K562 (cell line): Measurements from ENCODE around the gene SPZ1. TPM values are rescaled to one million over a fixed set of nuclear protein-coding genes. Genes with fewer than 3 reads are reported as not detected.

Experiments
- ATAC-seq: fragments of 200-7000 bp; cut with Tn5 transposase; 3 replicates; pipeline ENCODE4 v1.9.1; 2020; ENCODE audit warnings: moderate library complexity
- BruUV-seq: library from RNA; stranded (reverse); fragments of 400-500 nt; replicated peaks from 2 replicates; lab custom pipeline; 2021; lab: Mats Ljungman, UMichigan
- CTCF ChIA-PET: fragments of 300-600 bp; formaldehyde crosslinking; extraction: SDS; loops from one replicate; lab custom pipeline; 2021; ENCODE audit warnings: low intra/inter-chr PET ratio; lab: Yijun Ruan, JAX
- POLR2A ChIA-PET: fragments of 300-600, 350-650 bp; sonication (Branson Sonifier 250); formaldehyde crosslinking; extraction: SDS; loops from one replicate; lab custom pipeline; 2021; ENCODE audit warnings: antibody characterized with exemption, inconsistent platforms; lab: Yijun Ruan, JAX
- DNase-seq, 4 experiments: peaks; one replicate each; pipeline versions ENCODE4 v3.0.0 to v3.0.0-alpha.2; 2011 to 2018; ENCODE audit warnings: low spot score in 3 of 4, mixed read lengths in 3 of 4; ENCODE audit errors: extremely low read depth in 1 of 4
- FAIRE-seq: peaks from 2 replicates; lab custom pipeline; 2011; peaks lifted over from hg19 to GRCh38; lab: Jason Lieb, UNC
- H2AFZ ChIP-seq: 2 replicates; pipeline ENCODE4 v1.6.0; 2011; ENCODE audit warnings: low read depth, low read length, control low read depth, inconsistent platforms
- H3K27ac ChIP-seq: fragments of 200-600 bp; 3 replicates; pipeline ENCODE4 v1.8.0; 2011; ENCODE audit warnings: low read depth, mild to moderate bottlenecking, control low read depth, inconsistent platforms, low read length, moderate library complexity, mixed read lengths; ENCODE audit errors: extremely low read depth
- H3K27me3 ChIP-seq, 2 experiments: fragments of 300-600 bp in 1 of 2; 2 replicates in 1 of 2; 3 replicates in 1 of 2; pipeline versions ENCODE4 v1.6.0 to v1.8.0; 2011; ENCODE audit warnings: inconsistent platforms in 2 of 2, low read length in 2 of 2, mild to moderate bottlenecking in 1 of 2, mixed read lengths in 1 of 2, moderate library complexity in 1 of 2; ENCODE audit not compliant: control insufficient read depth in 2 of 2, insufficient read depth in 2 of 2
- H3K36me3 ChIP-seq: fragments of 300-600 bp; 3 replicates; pipeline ENCODE4 v1.8.0; 2011; ENCODE audit warnings: mild to moderate bottlenecking, low read length, inconsistent platforms; ENCODE audit not compliant: control insufficient read depth, insufficient read depth
- H3K4me1 ChIP-seq, 2 experiments: fragments of 200-600 bp in 1 of 2; replicated peaks in 1 of 2; 2 replicates in 1 of 2; 3 replicates in 1 of 2; pipeline versions ENCODE4 v1.5.1 to v1.8.0; 2011; ENCODE audit warnings: inconsistent platforms in 2 of 2, low read length in 2 of 2, mild to moderate bottlenecking in 1 of 2, mixed read lengths in 1 of 2, moderate library complexity in 1 of 2; ENCODE audit not compliant: control insufficient read depth in 2 of 2, insufficient read depth in 2 of 2
- H3K4me2 ChIP-seq: 2 replicates; pipeline ENCODE4 v1.6.1; 2011; ENCODE audit warnings: low read length, control low read depth, inconsistent platforms, mixed read lengths; ENCODE audit not compliant: insufficient read depth
- H3K4me3 ChIP-seq: fragments of 200-600 bp; sonication (generic), shearing (Covaris generic); 2 replicates; pipeline ENCODE4 v1.5.1; 2016; ENCODE audit warnings: control low read depth, inconsistent platforms
- H3K79me2 ChIP-seq: fragments of 200-600 bp; 3 replicates; pipeline ENCODE4 v1.8.0; 2011; ENCODE audit warnings: low read length, inconsistent platforms; ENCODE audit not compliant: control insufficient read depth, insufficient read depth
- H3K9ac ChIP-seq, 2 experiments: 2 replicates each; pipeline versions ENCODE4 v1.6.0 to v1.6.1; 2011; ENCODE audit warnings: low read depth in 2 of 2, low read length in 2 of 2, control low read depth in 1 of 2, inconsistent platforms in 1 of 2, mild to moderate bottlenecking in 1 of 2, mixed read lengths in 1 of 2; ENCODE audit not compliant: insufficient read depth in 1 of 2
- H3K9me1 ChIP-seq: one replicate; pipeline ENCODE4 v1.6.0; 2011; ENCODE audit warnings: inconsistent platforms, mild to moderate bottlenecking, low read length, moderate library complexity; ENCODE audit not compliant: control insufficient read depth, insufficient read depth
- H3K9me3 ChIP-seq: replicated peaks from 2 replicates; pipeline ENCODE4 v1.5.1; 2011; ENCODE audit warnings: low read depth, low read length, inconsistent platforms; ENCODE audit not compliant: control insufficient read depth, insufficient read depth
- H4K20me1 ChIP-seq: replicated peaks from 2 replicates; pipeline ENCODE4 v1.6.1; 2011; ENCODE audit warnings: low read length, inconsistent platforms, mixed read lengths; ENCODE audit not compliant: control insufficient read depth, insufficient read depth
- CTBP1 ChIP-seq: fragments of 450-650 bp; IDR thresholded peaks from 2 replicates; pipeline ENCODE4 v1.6.1; 2016; ENCODE audit warnings: borderline replicate concordance
- CXXC5 ChIP-seq: fragments of 250-450 bp; sonication (Bioruptor Pico); IDR thresholded peaks from 2 replicates; pipeline ENCODE4 v1.8.0; 2022; ENCODE audit warnings: inconsistent platforms, mild to moderate bottlenecking, moderate library complexity
- ESRRB ChIP-seq: fragments of 250-450 bp; sonication (Bioruptor Pico); IDR thresholded peaks from 2 replicates; pipeline ENCODE4 v1.5.0; 2020; ENCODE audit warnings: mild to moderate bottlenecking, moderate library complexity, borderline replicate concordance
- GABPB1 ChIP-seq: sonication (generic); formaldehyde crosslinking; IDR thresholded peaks from 2 replicates; pipeline ENCODE4 v1.8.0; 2022; ENCODE audit warnings: mild to moderate bottlenecking, missing genetic modification reagents
- KLF10 ChIP-seq: fragments of 250-450 bp; sonication (Bioruptor Pico); IDR thresholded peaks from 2 replicates; pipeline ENCODE4 v1.6.1; 2021; ENCODE audit warnings: matching md5 sums
- MXI1 ChIP-seq: IDR thresholded peaks from 2 replicates; pipeline ENCODE4 v1.6.1; 2011; ENCODE audit warnings: low read depth, mild to moderate bottlenecking, improper control_type of control experiment, low read length
- MYC ChIP-seq, 2 experiments: fragments of 250-450 bp in 1 of 2; sonication (Bioruptor Pico) in 1 of 2; IDR thresholded peaks; 2 replicates each; pipeline versions ENCODE4 v1.5.1 to v1.6.1; 2012 to 2021; ENCODE audit warnings: low read depth in 2 of 2, borderline replicate concordance in 1 of 2, improper control_type of control experiment in 1 of 2, low read length in 1 of 2, mild to moderate bottlenecking in 1 of 2, moderate library complexity in 1 of 2
- MYNN ChIP-seq, 2 experiments: sonication (generic); formaldehyde crosslinking in 1 of 2; IDR thresholded peaks; 2 replicates each; pipeline versions ENCODE4 v1.5.0 to v1.6.1; 2016 to 2020; ENCODE audit warnings: antibody characterized with exemption in 1 of 2, missing genetic modification reagents in 1 of 2
- NR2C1 ChIP-seq, 2 experiments: fragments of 450-650 bp; IDR thresholded peaks; 2 replicates each; pipeline ENCODE4 v1.6.1; 2017; ENCODE audit warnings: mild to moderate bottlenecking in 2 of 2, antibody characterized with exemption in 1 of 2, inconsistent platforms in 1 of 2, missing compliant biosample characterization in 1 of 2, missing genetic modification characterization in 1 of 2
- RFX1 ChIP-seq: fragments of 450-650 bp; IDR thresholded peaks from 2 replicates; pipeline ENCODE4 v1.6.1; 2016; ENCODE audit warnings: mild to moderate bottlenecking, moderate library complexity
- SMARCC2 ChIP-seq: fragments of 450-650 bp; IDR thresholded peaks from 2 replicates; pipeline ENCODE4 v1.6.1; 2017; ENCODE audit warnings: antibody characterized with exemption, moderate library complexity, mild to moderate bottlenecking, low read depth
- YY1 ChIP-seq, 3 experiments: IDR thresholded peaks; 2 replicates each; pipeline ENCODE4 v1.6.1; 2011; ENCODE audit warnings: low read length in 2 of 3, mild to moderate bottlenecking in 2 of 3, moderate library complexity in 2 of 3, borderline replicate concordance in 1 of 3, control low read depth in 1 of 3, low read depth in 1 of 3; ENCODE audit not compliant: insufficient read depth in 3 of 3, insufficient replicate concordance in 2 of 3, control insufficient read depth in 1 of 3, insufficient read length in 1 of 3; ENCODE audit errors: extremely low read depth in 1 of 3
- ZNF830 ChIP-seq: fragments of 250-450 bp; sonication (Bioruptor Pico); IDR thresholded peaks from 2 replicates; pipeline ENCODE4 v1.5.0; 2021; ENCODE audit warnings: mild to moderate bottlenecking
- WGBS: fragments of 100-300 bp; shearing (Covaris generic); methylation state at CpG from one replicate; pipeline ENCODE4 v1.1.6; 2016; ENCODE audit warnings: low coverage, mixed read lengths; ENCODE audit not compliant: insufficient coverage; ENCODE audit errors: missing lambda C conversion rate; 5-methylcytosine and 5-hydroxymethylcytosine counted together
- in situ Hi-C: fragments of 300-500 bp; cut with MboI; formaldehyde crosslinking; loops from 4 replicates; pipeline ENCODE4 v1.15.0; 2018; ENCODE audit warnings: inconsistent platforms, mixed read lengths
- intact Hi-C: fragments of 100-400 bp; cut with micrococcal nuclease; formaldehyde crosslinking; loops from 2 replicates; pipeline ENCODE4 v1.14.2; 2022
- polyA plus RNA-seq, 8 experiments: library from polyadenylated mRNA; depleted of rRNA in 4 of 8; stranded (reverse) in 5 of 8; unstranded in 3 of 8; fragments of >200 nt; fragmentation: Nextera tagmentation in 2 of 8; fragmentation: Illumina TruSeq in 1 of 8; extraction: Ambion mirVana in 2 of 8; extraction: Trizol in 1 of 8; gene quantifications; 2 replicates each; pipeline versions ENCODE4 v1.2.1 to v1.2.3, GENCODE V29; 2011 to 2014; ENCODE audit warnings: inconsistent platforms in 1 of 8, missing spikeins in 1 of 8
- total RNA-seq, 7 experiments: library from RNA; depleted of rRNA in 6 of 7; stranded (reverse); fragments of >200 nt in 6 of 7; fragmentation: Illumina TruSeq in 2 of 7; extraction: Trizol in 2 of 7; gene quantifications; 2 replicates each; pipeline versions ENCODE4 v1.2.1 to v1.2.3, GENCODE V29; 2011 to 2021; ENCODE audit warnings: low replicate concordance in 1 of 7
- TF ChIP-seq, protein P1 (sequence below): fragments of 450-650 bp; IDR thresholded peaks from 2 replicates; pipeline ENCODE4 v1.6.1; 2016; ENCODE audit warnings: mild to moderate bottlenecking

Gene SPZ1
- total and polyA plus RNA-seq, 9 of the 15 experiments (the other 6 are each of a cell fraction or from before 2014, with no cell fraction given) = not detected

- TF ChIP-seq NR2C1 (IDR thresholded peaks at IDR 0.05) (no peak), NR2C1 (tag; IDR thresholded peaks at IDR 0.05) (no peak), GABPB1 (no peak), RFX1 (no peak), MXI1 (no peak), SMARCC2 (no peak), CXXC5 (no peak), ZNF830 (CRISPR knock-in tag) (no peak), KLF10 (no peak), ESRRB (CRISPR knock-in tag) (no peak), CTBP1 (no peak)
Observed at GRCh38 chr5:80302636-80303035, 17.2 kb upstream of the SPZ1 start (continued).

- Histone ChIP-seq H3K79me2 (no peaks in the 10 kb centered on the region), H4K20me1 (no peaks in the 10 kb centered on the region), H3K36me3 (no peaks in the 10 kb centered on the region)
- in situ Hi-C loops = loop anchor here (25.0 kb wide), 1 partner anchor 1296 kb away; no protein-coding TSS in a partner anchor
- 39% methylated on average over 10 of the region's 11 CpGs for WGBS
- TF ChIP-seq MYNN (IDR thresholded peaks at IDR 0.05) (no peak), MYNN (CRISPR knock-in tag; IDR thresholded peaks at IDR 0.05) (no peak), MYC (IDR thresholded peaks at IDR 0.05; ENCODE audit: low read depth, low read length) (peak; percentile 44), MYC (CRISPR knock-in tag; IDR thresholded peaks at IDR 0.05; ENCODE audit: borderline replicate concordance, low read depth) (no peak), YY1 (IDR thresholded peaks at IDR 0.05; ENCODE audit: borderline replicate concordance in 1 of 3, control insufficient read depth in 1 of 3, extremely low read depth in 1 of 3, insufficient read depth in 3 of 3, insufficient read length in 1 of 3, insufficient replicate concordance in 2 of 3, low read depth in 1 of 3, low read length in 2 of 3) (peak; percentile 18 to 82 (median 27))
- TF ChIP-seq, protein P1, sequence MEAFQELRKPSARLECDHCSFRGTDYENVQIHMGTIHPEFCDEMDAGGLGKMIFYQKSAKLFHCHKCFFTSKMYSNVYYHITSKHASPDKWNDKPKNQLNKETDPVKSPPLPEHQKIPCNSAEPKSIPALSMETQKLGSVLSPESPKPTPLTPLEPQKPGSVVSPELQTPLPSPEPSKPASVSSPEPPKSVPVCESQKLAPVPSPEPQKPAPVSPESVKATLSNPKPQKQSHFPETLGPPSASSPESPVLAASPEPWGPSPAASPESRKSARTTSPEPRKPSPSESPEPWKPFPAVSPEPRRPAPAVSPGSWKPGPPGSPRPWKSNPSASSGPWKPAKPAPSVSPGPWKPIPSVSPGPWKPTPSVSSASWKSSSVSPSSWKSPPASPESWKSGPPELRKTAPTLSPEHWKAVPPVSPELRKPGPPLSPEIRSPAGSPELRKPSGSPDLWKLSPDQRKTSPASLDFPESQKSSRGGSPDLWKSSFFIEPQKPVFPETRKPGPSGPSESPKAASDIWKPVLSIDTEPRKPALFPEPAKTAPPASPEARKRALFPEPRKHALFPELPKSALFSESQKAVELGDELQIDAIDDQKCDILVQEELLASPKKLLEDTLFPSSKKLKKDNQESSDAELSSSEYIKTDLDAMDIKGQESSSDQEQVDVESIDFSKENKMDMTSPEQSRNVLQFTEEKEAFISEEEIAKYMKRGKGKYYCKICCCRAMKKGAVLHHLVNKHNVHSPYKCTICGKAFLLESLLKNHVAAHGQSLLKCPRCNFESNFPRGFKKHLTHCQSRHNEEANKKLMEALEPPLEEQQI = no peak
- TF ChIP-seq, all 486 proteins: peak for 2
- Histone ChIP-seq H3K27me3 (peaks cover 0 to 8% of the 10 kb centered on the region in 2 experiments; a peak in 3 of 5 replicates), H2AFZ (peak overlapping the region; percentile 44; the same call in 1 of the 2 replicates), H3K4me3 (no peak overlapping the region), H3K4me2 (no peak overlapping the region), H3K9me3 (no peaks in the 10 kb centered on the region), H3K9me1 (no peaks in the 10 kb centered on the region), H3K27ac (no peak overlapping the region), H3K9ac (no peak overlapping the region), H3K4me1 (no peaks in the 10 kb centered on the region)
- ChIA-PET POLR2A (interaction anchor here (0.6 kb wide), 1 partner anchor 298 kb away, joined by 3 read pairs; no protein-coding TSS in a partner anchor), CTCF (interaction anchor here (1.5 to 1.9 kb wide), 2 partner anchors 217 to 219 kb away, joined by 7 to 19 read pairs; no protein-coding TSS in a partner anchor)
- DNase-seq (peak in 1 of 4 experiments; percentile 14), ATAC-seq (peak; percentile 66), FAIRE-seq (no peak)
- no TSS peak for BruUV-seq
- intact Hi-C loops = no loop called here
Observed at GRCh38 chr5:80308526-80308925, 11.3 kb upstream of the SPZ1 start.
